B cell (primary cell): ENCODE measurements around the gene MYBPC3. TPM values are rescaled to one million over a fixed set of nuclear protein-coding genes. Genes with fewer than 3 reads are reported as not detected.

Source experiments
- ATAC-seq: fragments of 200-7000 bp; cut with Tn5 transposase; one replicate; pipeline ENCODE4 v1.10.0; 2021; ENCODE audit warnings: low read depth, mild to moderate bottlenecking, moderate number of reproducible peaks, moderate library complexity
- CTCF ChIA-PET: fragments of 350-600 bp; sonication (Branson Sonifier 250); formaldehyde crosslinking; loops from one replicate; lab custom pipeline; 2021; ENCODE audit warnings: antibody characterized with exemption, inconsistent platforms; lab: Charles Lee
- POLR2A ChIA-PET: fragments of 350-600 bp; sonication (Branson Sonifier 250); formaldehyde crosslinking; loops from one replicate; lab custom pipeline; 2021; ENCODE audit warnings: antibody characterized with exemption; lab: Charles Lee
- DNase-seq: peaks from one replicate; pipeline ENCODE4 v3.0.0; 2013
- H2AFZ ChIP-seq: 2 replicates; pipeline ENCODE4 v1.6.1; 2012; ENCODE audit warnings: mild to moderate bottlenecking, low read depth, low read length; ENCODE audit not compliant: insufficient read depth, poor library complexity, severe bottlenecking
- H3K27ac ChIP-seq, 2 donors: 1 replicate in 1 of 2; 2 replicates in 1 of 2; pipeline ENCODE4 v1.5.1; 2012 to 2013; ENCODE audit warnings: low read length in 2 of 2, mild to moderate bottlenecking in 2 of 2, moderate library complexity in 1 of 2
- H3K27me3 ChIP-seq, 4 experiments: fragments of 200-600 bp in 1 of 4; sonication (generic) in 1 of 4; replicated peaks in 1 of 4; 1 replicate in 2 of 4; 2 replicates in 2 of 4; pipeline versions ENCODE4 v1.6.1 to v1.7.0; 2013 to 2016; ENCODE audit warnings: low read length in 3 of 4, mild to moderate bottlenecking in 2 of 4, mixed read lengths in 1 of 4, moderate library complexity in 1 of 4; ENCODE audit not compliant: insufficient read depth in 4 of 4, control insufficient read depth in 3 of 4; ENCODE audit errors: control extremely low read depth in 1 of 4
- H3K36me3 ChIP-seq, 2 experiments: replicated peaks in 1 of 2; 1 replicate in 1 of 2; 2 replicates in 1 of 2; pipeline versions ENCODE4 v1.6.1 to v1.7.1; 2013; ENCODE audit warnings: low read length in 1 of 2; ENCODE audit not compliant: insufficient read depth in 2 of 2, control insufficient read depth in 1 of 2; ENCODE audit errors: control extremely low read depth in 1 of 2, extremely low read depth in 1 of 2
- H3K4me1 ChIP-seq, 2 donors: fragments of 200-600 bp in 1 of 2; sonication (generic) in 1 of 2; 1 replicate in 1 of 2; 2 replicates in 1 of 2; pipeline versions ENCODE4 v1.5.1 to v1.6.1; 2013 to 2017; ENCODE audit warnings: low read length in 2 of 2; ENCODE audit not compliant: control insufficient read depth in 2 of 2, insufficient read depth in 2 of 2
- H3K4me2 ChIP-seq: replicated peaks from 2 replicates; pipeline ENCODE3; 2012; ENCODE audit warnings: mild to moderate bottlenecking, low read depth, low read length; ENCODE audit not compliant: poor library complexity, severe bottlenecking
- H3K4me3 ChIP-seq, 5 experiments: fragments of 200-600 bp in 1 of 5; sonication (generic) in 1 of 5; 1 replicate in 3 of 5; 2 replicates in 2 of 5; pipeline versions ENCODE4 v1.5.1 to v1.7.0; 2011 to 2016; ENCODE audit warnings: low read length in 4 of 5, mild to moderate bottlenecking in 4 of 5, low read depth in 2 of 5, control low read depth in 1 of 5, moderate library complexity in 1 of 5; ENCODE audit not compliant: insufficient read depth in 1 of 5; ENCODE audit errors: control extremely low read depth in 1 of 5, extremely low read depth in 1 of 5
- H3K79me2 ChIP-seq: fragments of 200-600 bp; sonication (generic); one replicate; pipeline ENCODE4 v1.6.0; 2016; ENCODE audit warnings: low read length; ENCODE audit not compliant: control insufficient read depth, insufficient read depth
- H3K9ac ChIP-seq: fragments of 200-600 bp; sonication (generic); 2 replicates; pipeline ENCODE4 v1.6.1; 2017; ENCODE audit warnings: mild to moderate bottlenecking, low read length, moderate library complexity
- H3K9me3 ChIP-seq, 3 donors: one replicate each; pipeline versions ENCODE4 v1.6.1 to v1.7.1; 2013; ENCODE audit warnings: low read length in 2 of 3; ENCODE audit not compliant: control insufficient read depth in 2 of 3, insufficient read depth in 1 of 3; ENCODE audit errors: control extremely low read depth in 1 of 3
- H4K20me1 ChIP-seq: 2 replicates; pipeline ENCODE4 v1.6.0; 2012; ENCODE audit warnings: mild to moderate bottlenecking, low read length; ENCODE audit not compliant: insufficient read depth, control insufficient read depth, poor library complexity, severe bottlenecking
- H3K27ac Mint-ChIP-seq: one replicate; pipeline ENCODE4 v1.8.0; 2021; ENCODE audit warnings: mixed read lengths
- H3K27me3 Mint-ChIP-seq: one replicate; pipeline ENCODE4 v1.8.0; 2021; ENCODE audit warnings: mixed read lengths
- H3K4me1 Mint-ChIP-seq: one replicate; pipeline ENCODE4 v1.8.0; 2021; ENCODE audit warnings: mixed read lengths
- H3K4me3 Mint-ChIP-seq: one replicate; pipeline ENCODE4 v1.8.0; 2021; ENCODE audit warnings: mixed read lengths
- H3K9me3 Mint-ChIP-seq: one replicate; pipeline ENCODE4 v1.8.0; 2022; ENCODE audit warnings: mixed read lengths; ENCODE audit not compliant: insufficient read depth
- EZH2 ChIP-seq: IDR thresholded peaks from 2 replicates; pipeline ENCODE4 v1.6.1; 2012; ENCODE audit warnings: borderline replicate concordance, low read depth, mild to moderate bottlenecking, moderate library complexity, low read length; ENCODE audit not compliant: insufficient read depth, poor library complexity, severe bottlenecking
- WGBS: methylation state at CpG from one replicate; pipeline ENCODE4 v1.1.5; 2013; ENCODE audit warnings: missing lambda C conversion rate; ENCODE audit not compliant: insufficient coverage; 5-methylcytosine and 5-hydroxymethylcytosine counted together
- intact Hi-C: fragments of 100-400 bp; cut with micrococcal nuclease; formaldehyde crosslinking; loops from one replicate; pipeline ENCODE4 v1.10.0; 2022
- polyA plus RNA-seq: library from polyadenylated mRNA; depleted of rRNA; stranded (reverse); fragments of >200 nt; gene quantifications from 2 replicates; pipeline ENCODE4 v1.2.3, GENCODE V29; 2012
- total RNA-seq, 2 donors: library from RNA; stranded (reverse); fragments of 120-200 nt in 1 of 2; gene quantifications; 1 replicate in 1 of 2; 2 replicates in 1 of 2; pipeline versions ENCODE4 v1.2.3 to v1.2.4, GENCODE V29; 2013 to 2022
- TF ChIP-seq, protein P1 (sequence below): fragments of 200-600 bp; IDR thresholded peaks from one replicate; pipeline ENCODE4 v1.8.0; 2022; ENCODE audit warnings: antibody characterized with exemption, mild to moderate bottlenecking

MYBPC3 gene
- total and polyA plus RNA-seq, 2 donors (not counting 1 experiment from before 2014, with no cell fraction given), result 0.67 to 1.4 TPM

DNA sequence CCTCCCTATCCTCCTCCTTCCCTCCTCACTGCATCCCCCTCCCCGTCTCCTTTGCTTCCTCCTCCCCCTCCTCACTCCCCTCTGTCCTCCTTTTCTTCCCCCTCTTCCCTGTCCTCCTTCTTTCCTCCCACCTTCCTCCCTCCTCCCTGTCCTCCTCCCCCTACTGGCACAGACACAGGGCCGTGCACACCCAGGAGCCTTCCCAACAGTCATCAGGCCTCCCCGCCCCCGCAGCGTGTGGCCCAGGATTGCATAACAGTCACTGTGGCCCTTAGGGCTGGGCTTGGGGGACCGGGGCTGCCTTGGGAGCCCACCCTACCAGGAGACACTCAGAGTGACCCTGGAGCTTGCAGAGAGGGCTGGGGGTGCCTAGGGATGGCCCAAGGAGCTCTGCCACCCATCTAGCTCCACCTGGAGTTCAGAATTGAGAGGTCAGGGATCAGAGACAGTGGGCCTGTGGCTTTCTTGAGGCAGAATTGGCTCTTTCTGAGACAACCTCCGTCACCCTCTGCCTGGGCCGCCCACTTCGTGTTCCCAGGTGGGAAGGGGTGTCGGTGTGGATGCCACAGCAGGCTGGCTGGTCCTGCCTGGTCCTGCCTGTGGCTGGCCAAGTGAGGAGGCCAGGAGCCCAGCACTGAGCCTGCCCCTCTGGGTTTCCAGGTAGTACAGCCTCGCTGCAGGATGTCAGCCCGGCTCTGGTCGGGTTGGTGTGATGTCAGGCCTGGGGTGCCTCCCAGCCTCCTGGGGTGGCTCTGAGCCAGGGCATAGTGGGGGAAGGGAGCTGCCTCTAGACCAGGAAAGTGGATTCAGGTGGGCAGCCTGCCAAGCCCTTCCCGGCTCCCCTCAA lies 24.2 kb upstream of the MYBPC3 start:
- no peak overlapping the region for H2AFZ ChIP-seq
- Mint-ChIP-seq H3K27ac (no peak overlapping the region), H3K4me1 (peaks cover 42% of the 10 kb centered on the region), H3K27me3 (no peaks in the 10 kb centered on the region), H3K4me3 (peak overlapping the region; percentile 92), H3K9me3 (no peaks in the 10 kb centered on the region)
- 6% methylated on average over 13 of the region's 14 CpGs for WGBS
- peak overlapping the region; percentile 96 to 97 for H3K27ac ChIP-seq
- peaks cover 45 to 51% of the 10 kb centered on the region in 2 donors for H3K4me1 ChIP-seq
- peaks cover 98% of the 10 kb centered on the region for H3K79me2 ChIP-seq
- H3K9ac ChIP-seq, result peak overlapping the region; percentile 99
- ATAC-seq (no peak), DNase-seq (peak; percentile 44)
- ChIA-PET POLR2A (interaction anchor here (0.6 to 4.1 kb wide), 7 partner anchors 17 to 162 kb away, joined by 3 to 50 read pairs (median 12); partner anchors contain the start of gene DDB2), CTCF (interaction anchor here (0.7 to 2.6 kb wide), 8 partner anchors 14 to 35 kb away, joined by 3 to 18 read pairs (median 4); partner anchors contain the start of gene SLC39A13)
- no peaks in the 10 kb centered on the region for H3K27me3 ChIP-seq
- peak overlapping the region; percentile 47 to 99 (median 91) for H3K4me3 ChIP-seq
- intact Hi-C loops, result loop anchor here (10.0 kb wide), 1 partner anchor 52 kb away; no protein-coding TSS in a partner anchor
- H3K4me2 ChIP-seq, result peak overlapping the region; percentile 100
- peaks cover 45% of the 10 kb centered on the region for H4K20me1 ChIP-seq
- peaks cover 0 to 34% of the 10 kb centered on the region in 2 experiments for H3K36me3 ChIP-seq
- no peaks in the 10 kb centered on the region for H3K9me3 ChIP-seq
- TF ChIP-seq, protein P1, sequence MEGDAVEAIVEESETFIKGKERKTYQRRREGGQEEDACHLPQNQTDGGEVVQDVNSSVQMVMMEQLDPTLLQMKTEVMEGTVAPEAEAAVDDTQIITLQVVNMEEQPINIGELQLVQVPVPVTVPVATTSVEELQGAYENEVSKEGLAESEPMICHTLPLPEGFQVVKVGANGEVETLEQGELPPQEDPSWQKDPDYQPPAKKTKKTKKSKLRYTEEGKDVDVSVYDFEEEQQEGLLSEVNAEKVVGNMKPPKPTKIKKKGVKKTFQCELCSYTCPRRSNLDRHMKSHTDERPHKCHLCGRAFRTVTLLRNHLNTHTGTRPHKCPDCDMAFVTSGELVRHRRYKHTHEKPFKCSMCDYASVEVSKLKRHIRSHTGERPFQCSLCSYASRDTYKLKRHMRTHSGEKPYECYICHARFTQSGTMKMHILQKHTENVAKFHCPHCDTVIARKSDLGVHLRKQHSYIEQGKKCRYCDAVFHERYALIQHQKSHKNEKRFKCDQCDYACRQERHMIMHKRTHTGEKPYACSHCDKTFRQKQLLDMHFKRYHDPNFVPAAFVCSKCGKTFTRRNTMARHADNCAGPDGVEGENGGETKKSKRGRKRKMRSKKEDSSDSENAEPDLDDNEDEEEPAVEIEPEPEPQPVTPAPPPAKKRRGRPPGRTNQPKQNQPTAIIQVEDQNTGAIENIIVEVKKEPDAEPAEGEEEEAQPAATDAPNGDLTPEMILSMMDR, result no peak
- TF ChIP-seq EZH2, result no peak
